ENCODE measurements around the gene SNAPIN. TPM values are rescaled to one million over a fixed set of nuclear protein-coding genes. Genes with fewer than 3 reads are reported as not detected.

SNAPIN gene
- total RNA-seq, 1 experiment from 2014 or later = 91.1 TPM

DNA sequence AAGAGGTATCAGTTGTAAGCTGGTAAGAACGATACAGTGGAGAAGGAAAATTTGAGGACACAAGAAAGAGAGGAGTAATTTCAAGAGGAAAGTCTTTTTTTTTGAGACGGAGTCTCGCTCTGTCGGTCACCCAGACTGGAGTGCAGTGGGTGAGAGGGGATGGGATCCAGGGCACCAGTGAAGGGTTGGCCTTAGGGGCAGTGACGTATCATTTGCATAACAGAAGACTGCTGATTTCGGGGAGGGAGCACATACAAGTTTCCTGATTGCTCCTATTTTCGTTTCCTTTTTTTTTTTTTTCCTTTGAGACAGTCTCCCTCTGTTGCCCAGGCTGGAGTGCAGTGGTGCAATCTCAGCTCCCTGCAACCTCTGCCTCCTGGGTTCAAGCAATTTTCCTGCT is 35.4 kb upstream of the SNAPIN start:
- in situ Hi-C loops (cut with HindIII; ENCODE audit: low pct_unique_long_range_greater_than_20kb, low sequenced_read_pairs) = no loop called here
- no peak for DNase-seq (ENCODE audit: low read depth, low spot score)

DNA sequence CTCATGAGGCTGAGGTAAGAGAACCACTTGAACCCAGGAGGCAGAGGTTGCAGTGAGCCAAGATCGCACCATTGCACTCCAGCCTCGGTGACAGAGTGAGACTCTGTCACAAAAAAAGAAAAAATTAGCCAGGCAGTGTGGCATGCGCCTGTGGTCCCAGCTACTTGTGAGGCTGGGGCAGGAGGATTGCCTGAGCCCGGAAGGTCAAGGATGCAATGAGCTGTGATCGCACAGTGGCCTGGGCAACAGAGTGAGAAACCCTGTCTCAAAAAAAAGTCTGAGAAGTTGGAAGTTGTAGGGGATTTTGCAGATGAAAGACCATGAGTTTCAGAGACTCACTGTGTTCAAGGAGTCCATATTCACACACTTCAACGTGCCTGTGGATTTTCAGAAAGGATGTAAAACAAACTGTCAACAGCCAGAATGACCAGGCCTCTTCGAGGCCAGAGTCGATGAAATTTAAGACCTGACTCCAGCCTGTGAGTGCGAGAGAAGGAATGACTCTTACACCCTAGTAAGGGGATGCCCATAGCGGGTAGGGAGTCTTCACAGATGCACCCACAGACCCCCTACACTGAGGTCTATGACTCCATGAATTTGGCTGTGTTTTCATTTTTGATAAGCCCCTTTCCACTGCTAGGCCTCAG is 33.4 kb upstream of the SNAPIN start:
- in situ Hi-C loops (cut with HindIII; ENCODE audit: low pct_unique_long_range_greater_than_20kb, low sequenced_read_pairs) = no loop called here
- DNase-seq (ENCODE audit: low read depth, low spot score) = no peak

DNA sequence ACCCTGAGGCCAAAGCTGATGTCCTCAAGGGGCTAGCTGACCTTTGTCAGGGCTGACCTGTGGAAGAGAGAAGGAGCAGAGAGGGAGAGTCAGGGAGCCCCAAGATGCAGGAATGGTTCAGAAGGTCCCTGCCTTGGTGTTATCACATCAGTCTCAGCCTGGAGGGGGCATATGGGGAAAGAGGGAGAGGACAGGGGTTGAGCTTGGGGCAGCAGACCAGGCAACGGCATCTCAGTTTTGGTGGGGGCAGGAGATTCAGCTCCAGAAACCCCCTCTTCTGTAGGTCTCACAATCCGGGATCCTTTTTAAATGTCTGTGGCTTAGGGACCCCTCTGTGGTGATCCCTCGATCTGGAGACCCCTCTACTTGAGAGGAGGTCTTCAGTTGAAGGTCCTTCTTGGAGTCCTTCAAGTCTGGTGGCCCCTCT is 32.0 kb upstream of the SNAPIN start:
- DNase-seq (ENCODE audit: low read depth, low spot score) = no peak
- in situ Hi-C loops (cut with HindIII; ENCODE audit: low pct_unique_long_range_greater_than_20kb, low sequenced_read_pairs) = no loop called here

DNA sequence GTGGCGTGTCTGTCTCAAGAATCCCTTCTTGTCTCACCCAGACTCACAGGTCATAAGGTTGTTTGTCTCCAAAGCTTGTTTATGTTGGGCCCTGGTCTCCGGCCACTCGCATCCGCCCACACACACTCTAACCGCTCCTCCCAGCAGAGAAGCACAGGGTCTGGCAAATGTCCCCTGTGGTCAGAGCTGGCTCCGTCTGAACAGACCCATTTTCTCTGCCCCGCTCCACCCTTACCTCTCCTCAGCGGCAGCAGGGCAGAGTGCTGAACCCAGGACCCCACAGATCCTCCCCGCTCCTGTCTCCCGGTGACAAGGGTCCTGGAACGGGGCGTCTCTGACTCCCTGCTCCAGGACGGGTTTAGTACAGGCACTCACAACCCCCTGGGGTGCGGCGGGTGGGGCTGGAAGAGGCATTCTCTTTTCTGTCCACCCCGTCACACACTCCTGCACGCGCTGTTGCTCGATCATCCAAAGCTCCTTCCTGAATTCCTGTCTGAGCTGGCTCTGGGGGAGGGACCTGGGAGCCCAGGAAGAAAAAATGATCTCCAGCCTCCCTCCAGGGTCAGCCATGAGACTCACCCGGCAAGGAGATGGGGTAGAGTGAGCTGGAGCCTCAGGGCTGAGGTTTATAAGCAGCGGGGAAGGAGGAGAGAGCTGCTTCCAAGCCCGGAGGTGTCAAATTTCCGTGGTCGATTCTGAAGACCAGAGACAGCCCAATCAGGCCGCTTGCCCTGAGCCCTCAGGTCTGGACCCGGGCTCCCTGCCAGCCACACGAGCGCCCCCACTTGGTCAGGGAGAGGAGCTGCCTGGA is 31.4 kb upstream of the SNAPIN start, which contains the start of gene S100A13:
Gene S100A13, minus strand, starts transcription at position 602 of the 811 bp plus-strand sequence. CDS start 1,033 bp downstream, outside the sequence.
- in situ Hi-C loops (cut with HindIII; ENCODE audit: low pct_unique_long_range_greater_than_20kb, low sequenced_read_pairs) = no loop called here
- peak; percentile 95 for DNase-seq (ENCODE audit: low read depth, low spot score)

DNA sequence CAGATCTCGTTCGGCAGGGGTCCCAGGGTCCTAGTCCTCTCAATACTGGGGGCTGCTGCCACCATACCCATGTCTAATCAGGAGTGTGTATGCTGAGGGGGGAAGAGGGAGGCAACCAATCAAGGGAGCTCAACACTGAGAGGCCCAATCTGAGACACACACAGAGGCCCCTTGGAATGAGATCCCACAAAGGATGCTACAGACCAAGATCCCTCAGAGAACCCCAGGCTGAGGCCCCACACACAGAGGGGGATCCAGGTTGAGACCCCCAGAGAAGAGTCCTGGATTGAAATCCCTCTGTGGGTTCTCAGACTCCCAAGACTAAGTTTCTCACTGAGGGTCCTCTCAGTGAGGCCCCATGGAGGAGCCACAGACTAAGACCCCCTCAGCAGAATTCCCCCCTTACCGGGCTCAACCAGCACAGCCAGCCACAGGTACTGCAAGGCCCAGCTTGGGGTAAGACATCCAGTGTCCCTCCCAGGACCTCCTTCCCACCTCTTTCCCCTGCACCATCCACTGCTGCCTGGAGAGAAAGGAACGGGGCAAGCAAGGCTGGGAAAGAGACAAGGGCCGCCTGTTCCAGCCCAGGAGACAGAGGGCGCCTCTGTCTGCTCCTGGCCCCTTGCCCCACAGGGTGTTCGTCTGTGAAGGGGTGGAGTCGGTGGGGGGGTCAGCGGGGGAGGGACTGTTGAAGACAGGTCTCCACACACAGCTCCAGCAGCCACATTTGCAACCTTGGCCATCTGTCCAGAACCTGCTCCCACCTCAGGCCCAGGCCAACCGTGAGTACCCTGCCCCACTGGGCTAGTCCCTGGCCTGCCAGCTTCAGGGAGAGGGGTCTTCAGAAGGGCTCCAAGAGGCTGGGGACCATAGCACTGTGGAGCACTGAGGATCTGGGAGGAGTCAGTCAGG is 30.5 kb upstream of the SNAPIN start, which contains the start of gene S100A1:
Gene S100A1, plus strand, starts transcription at position 720 of the 912 bp plus-strand sequence. CDS start 2,088 bp downstream, outside the sequence.
- in situ Hi-C loops (cut with HindIII; ENCODE audit: low pct_unique_long_range_greater_than_20kb, low sequenced_read_pairs) = no loop called here
- peak; percentile 97 for DNase-seq (ENCODE audit: low read depth, low spot score)

DNA sequence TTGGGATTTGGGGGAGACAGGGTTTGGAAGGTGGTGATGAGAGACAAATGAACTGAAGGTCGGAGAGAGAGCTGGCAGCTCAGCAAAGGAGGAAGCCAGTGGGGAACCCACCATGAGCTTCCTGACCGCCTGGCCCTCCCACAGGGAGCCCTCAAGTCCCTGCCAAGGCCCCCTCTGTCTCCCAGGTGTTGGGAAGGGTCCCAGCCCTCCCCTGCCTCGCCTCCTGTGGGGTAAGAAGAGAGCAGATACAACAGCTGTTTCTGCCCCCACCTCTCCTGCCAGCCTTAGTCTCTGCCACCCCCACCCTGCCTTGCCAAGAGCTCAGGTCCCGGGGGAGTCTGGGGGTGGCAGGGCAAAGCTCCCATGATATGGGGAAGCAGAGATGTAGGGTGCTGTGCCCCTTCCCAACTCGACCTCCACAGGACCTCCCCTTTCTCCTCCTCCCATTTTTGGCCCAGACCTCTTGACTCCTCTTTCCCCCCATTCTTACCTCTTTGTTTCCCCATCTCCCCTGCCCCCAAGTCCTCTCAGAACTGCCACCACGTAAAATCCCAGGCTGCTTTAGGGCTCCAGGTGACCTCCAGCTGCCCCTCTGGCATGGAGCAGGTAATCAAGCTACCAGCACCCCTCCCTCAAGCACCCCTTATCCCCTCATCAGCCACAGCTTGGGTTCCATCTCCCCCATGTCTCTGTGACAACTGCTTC is 29.7 kb upstream of the SNAPIN start:
- no peak for DNase-seq (ENCODE audit: low read depth, low spot score)
- in situ Hi-C loops (cut with HindIII; ENCODE audit: low pct_unique_long_range_greater_than_20kb, low sequenced_read_pairs) = no loop called here

DNA sequence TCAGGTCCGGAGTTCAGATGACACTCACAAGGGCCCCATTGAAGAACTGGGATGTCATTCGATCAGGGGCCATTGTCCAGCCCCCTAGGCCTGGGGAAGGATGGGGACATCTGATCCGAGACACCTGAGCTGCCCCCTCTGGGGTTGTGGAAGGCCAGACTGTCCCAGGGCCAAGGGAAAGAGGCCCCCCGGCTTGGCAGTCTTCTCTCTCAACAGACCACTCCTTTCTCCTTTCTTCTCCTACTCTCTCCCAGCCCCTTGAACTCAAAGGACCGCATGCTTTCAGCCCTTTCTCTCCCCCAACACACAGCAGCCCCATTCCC is 29.2 kb upstream of the SNAPIN start:
- DNase-seq (ENCODE audit: low read depth, low spot score) = no peak
- in situ Hi-C loops (cut with HindIII; ENCODE audit: low pct_unique_long_range_greater_than_20kb, low sequenced_read_pairs) = no loop called here

DNA sequence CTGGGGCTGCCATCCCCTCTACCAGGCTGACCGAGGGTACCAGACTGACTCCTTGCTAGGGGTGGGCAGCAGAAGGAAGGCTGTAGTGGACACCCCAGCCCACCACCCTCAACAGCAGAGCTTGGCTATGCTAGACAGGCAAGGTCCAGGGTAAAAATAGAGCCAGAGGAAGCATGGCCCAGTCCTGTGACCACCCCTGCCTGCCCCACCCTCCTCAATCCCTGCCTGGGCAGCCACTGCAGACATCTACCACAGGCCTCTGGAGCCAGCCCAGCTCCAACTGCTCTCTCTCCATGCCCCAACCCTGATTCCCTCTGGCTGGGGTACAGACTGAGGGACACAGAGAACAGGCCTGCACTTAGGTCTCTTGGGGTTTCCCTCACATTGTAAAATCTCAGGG is 28.5 kb upstream of the SNAPIN start:
- in situ Hi-C loops (cut with HindIII; ENCODE audit: low pct_unique_long_range_greater_than_20kb, low sequenced_read_pairs) = no loop called here
- DNase-seq (ENCODE audit: low read depth, low spot score) = peak; percentile 45

DNA sequence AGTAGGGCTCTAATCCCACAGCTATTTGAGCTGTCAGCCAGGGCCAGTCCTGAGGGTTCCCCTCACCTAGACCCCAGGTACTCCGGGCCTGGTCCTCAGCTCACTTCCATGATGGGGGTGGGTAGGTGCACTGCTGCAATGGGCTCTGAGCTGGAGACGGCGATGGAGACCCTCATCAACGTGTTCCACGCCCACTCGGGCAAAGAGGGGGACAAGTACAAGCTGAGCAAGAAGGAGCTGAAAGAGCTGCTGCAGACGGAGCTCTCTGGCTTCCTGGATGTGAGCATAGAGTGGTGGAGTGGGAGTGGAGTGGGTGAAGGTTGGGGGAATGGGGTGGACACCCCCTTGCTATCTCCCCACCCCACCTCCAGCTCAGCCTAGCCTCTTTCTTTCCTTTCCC is 28.1 kb upstream of the SNAPIN start:
- no peak for DNase-seq (ENCODE audit: low read depth, low spot score)
- in situ Hi-C loops (cut with HindIII; ENCODE audit: low pct_unique_long_range_greater_than_20kb, low sequenced_read_pairs) = no loop called here

DNA sequence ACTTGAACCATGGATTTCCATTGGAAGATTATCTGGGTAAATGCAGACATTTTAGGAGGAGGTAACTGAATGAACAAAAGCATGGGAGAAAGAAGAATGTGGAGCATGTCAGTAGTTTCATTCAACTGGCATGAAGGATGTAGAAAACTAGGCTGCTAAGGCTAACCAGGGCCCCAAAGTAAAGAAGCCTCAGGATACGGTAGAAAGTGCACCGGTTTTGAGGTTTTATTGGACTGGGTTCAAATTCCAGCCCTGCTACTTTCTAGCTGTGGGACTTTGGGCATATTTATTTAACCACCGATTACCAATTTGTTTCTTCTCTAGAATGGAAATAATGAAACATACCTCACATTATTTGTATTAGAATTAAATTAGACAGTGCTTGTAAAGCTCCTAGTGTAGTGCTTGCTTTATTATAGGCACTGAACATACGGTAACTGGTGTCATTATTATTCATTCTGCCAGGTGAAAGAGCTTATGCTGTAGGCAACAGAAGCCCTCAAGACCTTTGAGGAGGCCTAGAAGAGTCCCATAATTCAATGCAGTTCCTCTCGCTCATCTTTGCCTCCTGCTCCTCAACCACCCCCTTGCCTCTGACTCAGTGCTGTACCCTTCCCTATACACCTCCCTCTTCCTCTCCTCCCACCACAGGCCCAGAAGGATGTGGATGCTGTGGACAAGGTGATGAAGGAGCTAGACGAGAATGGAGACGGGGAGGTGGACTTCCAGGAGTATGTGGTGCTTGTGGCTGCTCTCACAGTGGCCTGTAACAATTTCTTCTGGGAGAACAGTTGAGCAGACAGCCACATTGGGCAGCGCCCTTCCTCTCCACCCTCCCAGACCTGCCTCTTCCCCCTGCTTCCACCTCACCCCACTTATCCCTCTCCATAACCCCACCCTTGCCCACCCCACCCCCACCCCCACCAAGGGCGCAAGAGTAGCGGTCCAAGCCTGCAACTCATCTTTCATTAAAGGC is 27.2 kb upstream of the SNAPIN start:
- in situ Hi-C loops (cut with HindIII; ENCODE audit: low pct_unique_long_range_greater_than_20kb, low sequenced_read_pairs) = no loop called here

DNA sequence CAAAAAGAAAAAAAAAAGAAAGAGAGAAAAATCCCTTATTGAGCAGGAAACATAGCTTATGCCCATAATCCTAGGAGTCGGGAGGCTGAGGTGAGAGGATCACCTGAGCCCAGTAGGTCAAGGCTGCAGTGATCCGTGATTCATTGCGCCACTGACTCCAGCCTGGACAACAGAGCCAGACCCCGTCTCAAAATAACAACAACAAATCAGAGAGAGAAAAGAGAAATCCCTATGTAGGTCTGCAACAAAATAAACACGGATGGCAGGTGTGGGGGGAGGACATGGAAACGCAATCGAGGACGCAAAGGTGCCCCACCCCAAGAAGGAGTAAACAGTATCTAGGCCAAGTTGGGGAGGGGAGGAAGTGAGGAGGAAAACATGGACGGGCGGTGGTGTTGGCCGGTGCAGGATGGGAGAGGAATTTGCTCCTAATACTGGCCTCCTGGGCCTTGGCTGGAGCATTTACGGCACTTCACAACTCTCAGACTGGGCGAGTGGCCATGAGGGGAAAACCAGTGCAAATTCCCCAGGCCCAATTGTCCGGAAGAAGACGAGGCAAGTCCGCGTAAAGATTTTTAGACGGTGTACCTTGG is 25.2 kb upstream of the SNAPIN start:
- DNase-seq (ENCODE audit: low read depth, low spot score) = no peak
- in situ Hi-C loops (cut with HindIII; ENCODE audit: low pct_unique_long_range_greater_than_20kb, low sequenced_read_pairs) = no loop called here

More for the DNA sequence above, 27.2 kb upstream of the SNAPIN start:
- DNase-seq (ENCODE audit: low read depth, low spot score) = no peak

DNA sequence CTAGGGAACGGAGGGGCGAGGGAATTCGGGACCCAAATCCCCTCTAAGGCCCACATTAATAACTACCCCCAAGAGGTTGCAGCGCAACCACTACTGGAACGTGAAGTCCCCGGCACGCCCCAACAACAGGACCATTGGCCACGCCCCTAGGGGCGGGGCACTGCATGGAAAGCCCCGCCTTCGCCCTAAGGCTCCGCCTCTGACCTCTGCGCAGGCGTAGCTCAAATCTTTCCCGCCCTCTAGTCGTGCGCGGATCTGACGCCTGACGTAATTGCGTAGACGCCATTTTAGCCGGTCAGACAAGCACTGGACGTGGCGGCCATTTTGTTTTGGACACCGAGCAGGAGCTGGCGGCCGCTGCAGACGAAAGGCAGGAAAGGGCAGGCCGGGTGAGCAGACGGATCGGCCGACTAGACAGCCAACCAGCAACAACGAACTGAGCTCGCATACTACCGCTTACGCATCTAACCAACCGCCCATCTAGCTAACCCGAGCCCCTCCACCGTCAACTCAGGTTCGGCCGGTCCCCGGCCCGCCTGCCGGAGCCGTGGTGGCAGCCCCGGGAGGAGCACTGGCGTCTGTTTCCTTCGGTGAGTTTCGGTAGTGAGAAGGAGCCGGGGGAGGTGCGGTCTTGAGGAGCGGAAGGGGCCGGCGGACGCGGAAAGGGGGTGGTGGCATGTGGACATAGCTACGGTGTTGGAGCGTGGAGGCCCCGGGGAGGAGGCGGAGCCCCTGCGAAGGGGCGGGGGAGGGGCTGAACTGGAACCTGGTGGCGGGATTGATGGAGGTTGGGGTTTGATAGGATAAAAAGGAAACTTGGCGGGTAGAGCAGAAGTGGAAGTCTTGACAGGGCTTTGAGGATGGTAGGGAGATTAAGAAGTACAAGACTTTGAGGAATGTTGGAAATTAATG is 24.5 kb upstream of the SNAPIN start, which contains the start of gene CHTOP:
Gene CHTOP, plus strand, starts transcription at position 313 of the 912 bp plus-strand sequence. CDS start 2,523 bp downstream, outside the sequence.
- DNase-seq (ENCODE audit: low read depth, low spot score) = peak; percentile 100
- in situ Hi-C loops (cut with HindIII; ENCODE audit: low pct_unique_long_range_greater_than_20kb, low sequenced_read_pairs) = no loop called here

DNA sequence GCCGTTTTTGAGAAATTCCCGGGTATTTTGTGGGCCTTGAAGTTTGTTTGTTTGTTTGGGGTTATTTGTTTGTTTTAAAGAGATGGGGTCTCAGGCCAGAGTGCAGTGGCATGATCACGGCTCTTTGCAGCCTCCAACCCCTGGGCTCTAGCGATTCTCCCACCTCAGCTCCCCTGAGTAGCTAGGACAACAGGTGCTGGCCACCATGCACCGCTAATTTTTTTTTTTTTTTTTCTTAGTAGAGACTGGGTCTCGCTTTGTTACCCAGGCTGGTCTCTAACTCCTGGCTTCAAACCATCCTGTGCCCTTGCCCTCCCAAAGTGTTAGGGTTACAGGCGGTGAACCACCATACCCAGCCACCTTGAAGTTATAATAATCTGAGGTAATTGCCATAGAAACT is 22.6 kb upstream of the SNAPIN start:
- in situ Hi-C loops (cut with HindIII; ENCODE audit: low pct_unique_long_range_greater_than_20kb, low sequenced_read_pairs) = no loop called here
- DNase-seq (ENCODE audit: low read depth, low spot score) = no peak

DNA sequence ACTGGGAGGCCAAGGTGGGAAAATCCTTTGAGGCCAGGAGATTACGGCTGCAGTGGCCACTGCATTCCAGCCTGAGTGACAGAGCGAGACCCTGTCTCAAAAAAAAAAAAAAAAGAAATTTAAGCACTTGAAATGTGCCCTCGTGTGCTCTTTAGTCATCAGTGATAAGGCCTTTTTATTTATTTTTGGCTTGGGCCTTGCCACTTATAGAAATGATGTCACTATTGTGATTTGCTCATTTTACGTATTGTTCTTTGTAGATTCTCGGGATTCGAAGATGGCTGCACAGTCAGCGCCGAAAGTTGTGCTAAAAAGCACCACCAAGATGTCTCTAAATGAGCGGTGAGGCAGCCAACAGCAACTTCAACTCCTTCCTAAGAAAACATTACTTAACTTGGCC is 22.2 kb upstream of the SNAPIN start:
- DNase-seq (ENCODE audit: low read depth, low spot score) = no peak
- in situ Hi-C loops (cut with HindIII; ENCODE audit: low pct_unique_long_range_greater_than_20kb, low sequenced_read_pairs) = no loop called here

DNA sequence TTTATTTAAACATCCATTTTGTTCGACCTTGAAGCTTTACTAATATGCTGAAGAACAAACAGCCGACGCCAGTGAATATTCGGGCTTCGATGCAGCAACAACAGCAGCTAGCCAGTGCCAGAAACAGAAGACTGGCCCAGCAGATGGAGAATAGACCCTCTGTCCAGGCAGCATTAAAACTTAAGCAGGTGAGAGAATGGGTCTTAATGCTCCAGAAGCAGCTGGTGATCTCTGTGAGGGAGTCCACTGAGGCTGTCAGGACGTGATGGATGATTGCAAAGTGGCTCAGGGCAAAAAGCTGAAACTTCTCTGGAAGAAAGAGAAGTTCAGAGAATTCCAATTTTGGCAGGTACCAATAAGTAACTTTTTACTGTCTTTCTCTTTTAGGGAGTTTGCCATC is 20.2 kb upstream of the SNAPIN start:
- in situ Hi-C loops (cut with HindIII; ENCODE audit: low pct_unique_long_range_greater_than_20kb, low sequenced_read_pairs) = no loop called here
- no peak for DNase-seq (ENCODE audit: low read depth, low spot score)

Measured in SK-MEL-5 (cell line).